ENCODE results near the gene ZGRF1. TPM values are rescaled to one million over a fixed set of nuclear protein-coding genes. Genes with fewer than 3 reads are reported as not detected.
A peak's percentile ranks its signal among the peaks of the same experiment; 100 is the strongest.

Gene ZGRF1
- total and polyA plus RNA-seq, 11 donors = 0.85 to 2.9 (median 1.6) TPM

DNA sequence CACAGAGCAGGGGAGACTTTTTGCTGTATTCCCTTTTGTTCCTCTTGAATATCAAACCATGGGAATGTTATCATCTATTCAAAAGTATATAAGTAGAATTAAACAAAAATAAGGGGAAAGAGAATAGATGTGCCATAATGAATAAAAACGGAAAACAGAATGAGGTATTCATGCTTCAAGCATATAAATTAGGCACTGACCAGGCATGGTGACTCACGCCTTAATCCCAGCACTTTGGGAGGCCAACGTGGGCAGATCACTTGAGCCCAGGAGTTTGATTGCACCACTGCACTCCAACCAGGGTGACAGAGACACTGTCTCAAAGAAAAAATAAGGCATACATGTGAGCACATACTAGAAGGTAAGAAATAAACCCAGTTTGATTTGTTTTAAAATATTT, 104.4 kb downstream of the ZGRF1 start:
- H3K4me3 ChIP-seq = no peak overlapping the region
- no peaks in the 10 kb centered on the region for H3K9me3 ChIP-seq
- no peak overlapping the region for H3K27ac ChIP-seq
- H3K36me3 ChIP-seq = no peaks in the 10 kb centered on the region
- DNase-seq (no peak), ATAC-seq (no peak)
- no peaks in the 10 kb centered on the region for H3K4me1 ChIP-seq
- 78 to 85% (median 83%) methylated on average over 3 of the region's 3 CpGs for WGBS, 4 donors
- peaks cover 0 to 34% (median 7%) of the 10 kb centered on the region in 9 donors for H3K27me3 ChIP-seq
- intact Hi-C loops (cut with DNase I) = no loop called here
- TF ChIP-seq POLR2A (IDR thresholded peaks at IDR 0.05) = no peak
- TF ChIP-seq, protein P1, sequence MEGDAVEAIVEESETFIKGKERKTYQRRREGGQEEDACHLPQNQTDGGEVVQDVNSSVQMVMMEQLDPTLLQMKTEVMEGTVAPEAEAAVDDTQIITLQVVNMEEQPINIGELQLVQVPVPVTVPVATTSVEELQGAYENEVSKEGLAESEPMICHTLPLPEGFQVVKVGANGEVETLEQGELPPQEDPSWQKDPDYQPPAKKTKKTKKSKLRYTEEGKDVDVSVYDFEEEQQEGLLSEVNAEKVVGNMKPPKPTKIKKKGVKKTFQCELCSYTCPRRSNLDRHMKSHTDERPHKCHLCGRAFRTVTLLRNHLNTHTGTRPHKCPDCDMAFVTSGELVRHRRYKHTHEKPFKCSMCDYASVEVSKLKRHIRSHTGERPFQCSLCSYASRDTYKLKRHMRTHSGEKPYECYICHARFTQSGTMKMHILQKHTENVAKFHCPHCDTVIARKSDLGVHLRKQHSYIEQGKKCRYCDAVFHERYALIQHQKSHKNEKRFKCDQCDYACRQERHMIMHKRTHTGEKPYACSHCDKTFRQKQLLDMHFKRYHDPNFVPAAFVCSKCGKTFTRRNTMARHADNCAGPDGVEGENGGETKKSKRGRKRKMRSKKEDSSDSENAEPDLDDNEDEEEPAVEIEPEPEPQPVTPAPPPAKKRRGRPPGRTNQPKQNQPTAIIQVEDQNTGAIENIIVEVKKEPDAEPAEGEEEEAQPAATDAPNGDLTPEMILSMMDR (IDR thresholded peaks at IDR 0.05) = no peak

DNA sequence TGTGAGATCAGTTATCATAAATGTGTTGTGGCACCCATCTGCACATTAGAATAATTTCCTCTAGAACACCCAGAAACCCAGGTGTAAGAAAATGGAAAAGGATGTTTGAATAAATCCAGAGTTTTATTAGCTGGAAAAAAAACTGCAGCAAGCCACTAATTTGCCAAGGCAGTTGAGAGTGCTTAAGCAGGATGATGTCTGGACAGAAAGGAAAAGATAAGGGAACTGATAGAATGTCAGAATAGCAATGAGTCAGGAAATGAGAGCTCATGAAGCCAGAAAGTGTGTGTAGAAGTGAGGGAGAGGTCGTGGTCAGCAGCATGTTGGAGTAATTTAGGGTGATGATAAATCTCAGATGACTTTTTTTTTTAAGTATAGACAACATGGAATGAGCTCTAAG, 105.6 kb downstream of the ZGRF1 start:
- DNase-seq (no peak), ATAC-seq (no peak)
- H3K27ac ChIP-seq = no peak overlapping the region
- H3K4me3 ChIP-seq = no peak overlapping the region
- peaks cover 0 to 42% (median 7%) of the 10 kb centered on the region in 9 donors for H3K27me3 ChIP-seq
- 6 to 24% (median 18%) methylated on average over 1 of the region's 1 CpG for WGBS, 4 donors
- no peaks in the 10 kb centered on the region for H3K4me1 ChIP-seq
- H3K9me3 ChIP-seq = no peaks in the 10 kb centered on the region
- no peak for TF ChIP-seq POLR2A (IDR thresholded peaks at IDR 0.05)
- TF ChIP-seq, protein P1 (IDR thresholded peaks at IDR 0.05) = no peak
- intact Hi-C loops (cut with DNase I) = no loop called here
- no peaks in the 10 kb centered on the region for H3K36me3 ChIP-seq

- no peaks in the 10 kb centered on the region for H3K9me3 ChIP-seq
- intact Hi-C loops (cut with DNase I) = loop anchor here in 2 of 10 donors (10.0 kb wide), 3 partner anchors 201 to 451 kb away; no protein-coding TSS in a partner anchor
Observed at GRCh38 chr4:112526061-112526460, 110.6 kb downstream of the ZGRF1 start.

GRCh38 chr4:112523764-112524505, 112.8 kb downstream of the ZGRF1 start:
- peak overlapping the region in 11 of 12 donors; percentile 6 to 55 (median 31) for H3K4me3 ChIP-seq
- DNase-seq (peak in 3 of 5 donors; percentile 46 to 83 (median 51)), ATAC-seq (peak in 3 of 4 donors; percentile 60 to 75 (median 73))
- H3K9me3 ChIP-seq = no peaks in the 10 kb centered on the region
- TF ChIP-seq POLR2A (IDR thresholded peaks at IDR 0.05) = no peak
- TF ChIP-seq, protein P1 (IDR thresholded peaks at IDR 0.05) = peak; percentile 53 to 72 (median 62)
- intact Hi-C loops (cut with DNase I) = loop anchor here in 9 of 10 donors (5.0 to 10.0 kb wide), 4 partner anchors 197 to 449 kb away; no protein-coding TSS in a partner anchor
- H3K27ac ChIP-seq = no peak overlapping the region
- peaks cover 0 to 30% (median 9%) of the 10 kb centered on the region in 12 donors for H3K4me1 ChIP-seq
- WGBS, 4 donors = 2 to 6% (median 4%) methylated on average over 16 to 46 of the region's 46 CpGs
- peaks cover 43 to 85% (median 63%) of the 10 kb centered on the region in 9 donors for H3K27me3 ChIP-seq
- H3K36me3 ChIP-seq = no peaks in the 10 kb centered on the region

More at GRCh38 chr4:112526061-112526460, 110.6 kb downstream of the ZGRF1 start:
- Histone ChIP-seq H3K27me3 (peaks cover 23 to 81% (median 44%) of the 10 kb centered on the region in 9 donors), H3K36me3 (no peaks in the 10 kb centered on the region), H3K4me3 (no peak overlapping the region), H3K4me1 (peaks cover 0 to 23% (median 9%) of the 10 kb centered on the region in 12 donors), H3K27ac (no peak overlapping the region)
- WGBS, 4 donors = 58 to 75% (median 68%) methylated on average over 1 of the region's 1 CpG
- TF ChIP-seq POLR2A (IDR thresholded peaks at IDR 0.05) = no peak
- TF ChIP-seq, protein P1 (IDR thresholded peaks at IDR 0.05) = no peak
- DNase-seq (no peak), ATAC-seq (no peak)
